H1 (cell line): Measurements from ENCODE around the gene GULP1. TPM values are rescaled to one million over a fixed set of nuclear protein-coding genes. Genes with fewer than 3 reads are reported as not detected.

ENCODE experiments used
- CTCF ChIA-PET: fragments of 300-600 bp; sonication (Branson Sonifier 250); formaldehyde crosslinking; loops from one replicate; lab custom pipeline; 2021; ENCODE audit not compliant: partially characterized antibody; lab: Charles Lee
- POLR2A ChIA-PET: fragments of 300-600 bp; sonication (Branson Sonifier 250); formaldehyde crosslinking; loops from one replicate; lab custom pipeline; 2021; ENCODE audit warnings: inconsistent platforms; ENCODE audit not compliant: partially characterized antibody; lab: Charles Lee
- DNase-seq, 2 experiments: peaks; one replicate each; pipeline versions ENCODE4 v3.0.0 to v3.0.0-alpha.2; 2010 to 2022; ENCODE audit warnings: low spot score in 2 of 2, low read depth in 1 of 2, mixed read lengths in 1 of 2
- FAIRE-seq: peaks from 2 replicates; lab custom pipeline; 2011; peaks lifted over from hg19 to GRCh38; lab: Jason Lieb, UNC
- H2AFZ ChIP-seq: 2 replicates; pipeline ENCODE4 v1.8.1; 2012; ENCODE audit warnings: low read length, inconsistent platforms
- H2AK5ac ChIP-seq: 2 replicates; pipeline ENCODE4 v1.6.1; 2013; ENCODE audit warnings: low read depth, low read length
- H2BK120ac ChIP-seq: replicated peaks from 2 replicates; pipeline ENCODE3; 2013; ENCODE audit warnings: low read depth, low read length, inconsistent platforms
- H2BK12ac ChIP-seq: 2 replicates; pipeline ENCODE4 v1.6.1; 2013; ENCODE audit warnings: low read depth, low read length
- H2BK15ac ChIP-seq: 2 replicates; pipeline ENCODE4 v1.6.1; 2013; ENCODE audit warnings: low read length
- H2BK20ac ChIP-seq: 2 replicates; pipeline ENCODE4 v1.6.1; 2013; ENCODE audit warnings: low read length
- H2BK5ac ChIP-seq: 2 replicates; pipeline ENCODE4 v1.6.1; 2013; ENCODE audit warnings: low read depth, low read length
- H3K14ac ChIP-seq: 2 replicates; pipeline ENCODE4 v1.6.1; 2013; ENCODE audit warnings: inconsistent platforms; ENCODE audit not compliant: insufficient read length
- H3K18ac ChIP-seq: 2 replicates; pipeline ENCODE4 v1.6.1; 2013; ENCODE audit warnings: low read length; ENCODE audit errors: extremely low read depth
- H3K23ac ChIP-seq: 2 replicates; pipeline ENCODE4 v1.6.1; 2013; ENCODE audit warnings: inconsistent platforms; ENCODE audit not compliant: insufficient read length
- H3K23me2 ChIP-seq: 2 replicates; pipeline ENCODE4 v1.6.1; 2013; ENCODE audit warnings: low read depth, low read length
- H3K27ac ChIP-seq: 2 replicates; pipeline ENCODE4 v1.6.1; 2011; ENCODE audit warnings: low read depth, low read length, inconsistent platforms
- H3K27me3 ChIP-seq, 4 experiments: replicated peaks in 1 of 4; 1 replicate in 1 of 4; 2 replicates in 3 of 4; pipeline versions ENCODE4 v1.6.1 to v1.8.1; 2011 to 2013; ENCODE audit warnings: low read length in 3 of 4, mild to moderate bottlenecking in 3 of 4, inconsistent platforms in 2 of 4, mixed read lengths in 2 of 4, moderate library complexity in 1 of 4; ENCODE audit not compliant: control insufficient read depth in 3 of 4, insufficient read depth in 3 of 4; ENCODE audit errors: extremely low read depth in 1 of 4
- H3K36me3 ChIP-seq, 4 experiments: 2 replicates each; pipeline versions ENCODE4 v1.6.1 to v1.8.1; 2011 to 2013; ENCODE audit warnings: mild to moderate bottlenecking in 4 of 4, low read length in 3 of 4, moderate library complexity in 2 of 4, control low read depth in 1 of 4, inconsistent platforms in 1 of 4; ENCODE audit not compliant: insufficient read depth in 4 of 4, control insufficient read depth in 2 of 4
- H3K4ac ChIP-seq: replicated peaks from 2 replicates; pipeline ENCODE3; 2013; ENCODE audit warnings: low read length, low read depth, mixed read lengths, inconsistent platforms; ENCODE audit not compliant: insufficient read length
- H3K4me1 ChIP-seq, 4 experiments: replicated peaks in 1 of 4; 1 replicate in 1 of 4; 2 replicates in 3 of 4; pipeline versions ENCODE4 v1.6.1 to v1.8.1; 2011 to 2013; ENCODE audit warnings: low read length in 3 of 4, inconsistent platforms in 2 of 4, mixed read lengths in 1 of 4; ENCODE audit not compliant: insufficient read depth in 4 of 4, control insufficient read depth in 3 of 4
- H3K4me2 ChIP-seq, 2 experiments: 2 replicates each; pipeline versions ENCODE4 v1.6.1 to v1.8.1; 2011 to 2013; ENCODE audit warnings: low read depth in 2 of 2, low read length in 2 of 2, control low read depth in 1 of 2, inconsistent platforms in 1 of 2, mild to moderate bottlenecking in 1 of 2; ENCODE audit not compliant: insufficient read depth in 1 of 2
- H3K4me3 ChIP-seq, 4 experiments: fragments of 200-600, 300-600 bp in 1 of 4; sonication (generic), shearing (Covaris generic), sonication (Bioruptor Twin) in 1 of 4; 2 replicates each; pipeline versions ENCODE4 v1.5.1 to v1.8.1; 2011 to 2016; ENCODE audit warnings: low read length in 4 of 4, low read depth in 3 of 4, control low read depth in 2 of 4, inconsistent platforms in 2 of 4, mild to moderate bottlenecking in 2 of 4, mixed read lengths in 1 of 4, moderate library complexity in 1 of 4; ENCODE audit not compliant: insufficient read depth in 2 of 4; ENCODE audit errors: extremely low read depth in 1 of 4
- H3K56ac ChIP-seq: replicated peaks from 2 replicates; pipeline ENCODE3; 2013; ENCODE audit warnings: low read depth, mild to moderate bottlenecking, mixed read lengths, low read length, inconsistent platforms; ENCODE audit not compliant: insufficient read length
- H3K79me1 ChIP-seq: 2 replicates; pipeline ENCODE4 v1.6.1; 2013; ENCODE audit warnings: low read depth, low read length, control low read depth
- H3K79me2 ChIP-seq, 2 experiments: 2 replicates each; pipeline versions ENCODE4 v1.6.1 to v1.8.1; 2012 to 2013; ENCODE audit warnings: low read length in 2 of 2, mild to moderate bottlenecking in 2 of 2, inconsistent platforms in 1 of 2; ENCODE audit not compliant: insufficient read depth in 2 of 2, control insufficient read depth in 1 of 2
- H3K9ac ChIP-seq, 4 experiments: replicated peaks in 1 of 4; 1 replicate in 1 of 4; 2 replicates in 3 of 4; pipeline versions ENCODE4 v1.6.1 to v1.8.1; 2011 to 2013; ENCODE audit warnings: low read depth in 3 of 4, low read length in 3 of 4, control low read depth in 2 of 4, mild to moderate bottlenecking in 2 of 4, moderate library complexity in 2 of 4, inconsistent platforms in 1 of 4; ENCODE audit errors: extremely low read depth in 1 of 4
- H3K9me3 ChIP-seq, 2 experiments: 2 replicates each; pipeline versions ENCODE4 v1.6.1 to v1.8.1; 2012 to 2013; ENCODE audit warnings: mild to moderate bottlenecking in 2 of 2, moderate library complexity in 2 of 2, control low read depth in 1 of 2, inconsistent platforms in 1 of 2, low read depth in 1 of 2, low read length in 1 of 2, mixed read lengths in 1 of 2; ENCODE audit not compliant: insufficient read depth in 2 of 2
- H4K20me1 ChIP-seq, 2 experiments: replicated peaks in 1 of 2; 2 replicates each; pipeline versions ENCODE3 to v1.8.1; 2011 to 2013; ENCODE audit warnings: inconsistent platforms in 2 of 2, low read length in 2 of 2, mild to moderate bottlenecking in 1 of 2; ENCODE audit not compliant: insufficient read depth in 2 of 2, control insufficient read depth in 1 of 2
- H4K5ac ChIP-seq: 2 replicates; pipeline ENCODE4 v1.6.1; 2013; ENCODE audit warnings: low read length, low read depth, mixed read lengths, inconsistent platforms; ENCODE audit not compliant: insufficient read length
- H4K8ac ChIP-seq: 2 replicates; pipeline ENCODE4 v1.8.0; 2013; ENCODE audit warnings: mild to moderate bottlenecking, moderate library complexity, low read length, inconsistent platforms; ENCODE audit not compliant: insufficient read depth; ENCODE audit errors: extremely low read depth
- H4K91ac ChIP-seq: replicated peaks from 2 replicates; pipeline ENCODE3; 2013; ENCODE audit warnings: low read length, mixed read lengths, inconsistent platforms; ENCODE audit not compliant: insufficient read length
- ATF2 ChIP-seq: IDR thresholded peaks from 2 replicates; pipeline ENCODE4 v1.6.1; 2012; ENCODE audit warnings: low read length, inconsistent platforms
- BRCA1 ChIP-seq: IDR thresholded peaks from 2 replicates; pipeline ENCODE4 v1.6.1; 2012; ENCODE audit warnings: low read depth, low read length, improper control_type of control experiment
- CBX5 ChIP-seq: fragments of 300-800, 300-1000 bp; sonication (generic); IDR thresholded peaks from 2 replicates; pipeline ENCODE4 v1.7.1; 2016; ENCODE audit warnings: antibody characterized with exemption, low read length, low read depth
- CHD1 ChIP-seq: IDR thresholded peaks from 2 replicates; pipeline ENCODE4 v1.6.1; 2012; ENCODE audit warnings: low read depth, low read length, improper control_type of control experiment
- EGR1 ChIP-seq: IDR thresholded peaks from 2 replicates; pipeline ENCODE4 v1.6.1; 2011; ENCODE audit warnings: low read depth, low read length, borderline replicate concordance
- EP300 ChIP-seq, 2 experiments: IDR thresholded peaks; 1 replicate in 1 of 2; 2 replicates in 1 of 2; pipeline ENCODE4 v1.6.1; 2011 to 2012; ENCODE audit warnings: low read depth in 2 of 2, low read length in 2 of 2, mild to moderate bottlenecking in 2 of 2, borderline replicate concordance in 1 of 2, inconsistent platforms in 1 of 2, moderate library complexity in 1 of 2
- FOSL1 ChIP-seq: IDR thresholded peaks from 2 replicates; pipeline ENCODE4 v1.6.1; 2011; ENCODE audit warnings: mild to moderate bottlenecking, low read depth, low read length, moderate library complexity; ENCODE audit not compliant: insufficient read depth
- KDM1A ChIP-seq: fragments of 200-600, 300-600 bp; sonication (generic); IDR thresholded peaks from 2 replicates; pipeline ENCODE4 v1.7.1; 2016; ENCODE audit warnings: mild to moderate bottlenecking, low read length, borderline replicate concordance
- MAFK ChIP-seq: IDR thresholded peaks from 2 replicates; pipeline ENCODE4 v1.6.1; 2012; ENCODE audit warnings: low read depth, mild to moderate bottlenecking, improper control_type of control experiment, low read length
- POLR2A ChIP-seq, 2 experiments: IDR thresholded peaks; 1 replicate in 1 of 2; 2 replicates in 1 of 2; pipeline ENCODE4 v1.6.1; 2011; ENCODE audit warnings: low read depth in 2 of 2, low read length in 2 of 2, mild to moderate bottlenecking in 2 of 2; ENCODE audit errors: control extremely low read depth in 1 of 2
- SIN3A ChIP-seq, 2 experiments: IDR thresholded peaks in 1 of 2; conservative IDR thresholded peaks in 1 of 2; 2 replicates each; pipeline ENCODE4 v1.6.1; 2011 to 2012; ENCODE audit warnings: low read length in 2 of 2, improper control_type of control experiment in 1 of 2, low read depth in 1 of 2, mild to moderate bottlenecking in 1 of 2
- SIX5 ChIP-seq: IDR thresholded peaks from 2 replicates; pipeline ENCODE4 v1.6.1; 2011; ENCODE audit warnings: mild to moderate bottlenecking, low read depth, low read length
- TAF1 ChIP-seq: IDR thresholded peaks from 2 replicates; pipeline ENCODE4 v1.6.1; 2011; ENCODE audit warnings: mild to moderate bottlenecking, low read depth, low read length
- TEAD4 ChIP-seq: IDR thresholded peaks from 2 replicates; pipeline ENCODE4 v1.6.1; 2012; ENCODE audit warnings: low read depth, low read length, inconsistent platforms, mixed read lengths
- polyA plus RNA-seq, 7 experiments: library from polyadenylated mRNA; depleted of rRNA in 3 of 7; stranded (reverse) in 5 of 7; unstranded in 2 of 7; fragments of >200 nt in 5 of 7; fragments of 200-250 nt in 2 of 7; gene quantifications; 1 replicate in 5 of 7; 2 replicates in 1 of 7; 4 replicates in 1 of 7; pipeline versions ENCODE4 v1.2.1 to v1.2.3, GENCODE V29; 2011 to 2013; ENCODE audit warnings: missing spikeins in 2 of 7, mixed read lengths in 2 of 7
- total RNA-seq: library from RNA; stranded (reverse); fragmentation: NEBNext Ultra II Directional; extraction: Animal tissue kit (Norgen Biotek cat#: 25700); gene quantifications from 2 replicates; pipeline ENCODE4 v1.2.1, GENCODE V29; 2021

GULP1 gene
- total and polyA plus RNA-seq, 2 of the 8 experiments (the other 6 are each of a cell fraction or from before 2014, with no cell fraction given), result 69.7 to 139 TPM

GRCh38 chr2:188601927-188602326 is 310.3 kb downstream of the GULP1 start:
- H3K79me1 ChIP-seq, result no peaks in the 10 kb centered on the region
- H3K27ac ChIP-seq, result no peak overlapping the region
- no peak overlapping the region for H3K4me2 ChIP-seq
- H2AK5ac ChIP-seq, result no peak overlapping the region
- no peak overlapping the region for H2BK20ac ChIP-seq
- no peak overlapping the region for H3K23ac ChIP-seq
- no peaks in the 10 kb centered on the region for H3K9me3 ChIP-seq
- H3K4me1 ChIP-seq, result peaks cover 0 to 3% (median 0%) of the 10 kb centered on the region in 4 experiments; a peak in 2 of 7 replicates
- H2AFZ ChIP-seq, result no peak overlapping the region
- no peak overlapping the region for H3K14ac ChIP-seq
- POLR2A ChIA-PET, result interaction anchor here (0.7 kb wide), 1 partner anchor 100 kb away, joined by 4 read pairs; no protein-coding TSS in a partner anchor
- no peak overlapping the region for H3K9ac ChIP-seq
- H3K36me3 ChIP-seq, result no peaks in the 10 kb centered on the region; a peak in 1 of 8 replicates
- no peak overlapping the region for H3K18ac ChIP-seq
- H2BK5ac ChIP-seq, result no peak overlapping the region
- no peak overlapping the region for H3K4ac ChIP-seq
- CTCF ChIA-PET, result interaction anchor here (1.0 kb wide), 1 partner anchor 367 kb away, joined by 3 read pairs; no protein-coding TSS in a partner anchor
- no peaks in the 10 kb centered on the region; the same call in 1 of the 2 replicates for H3K23me2 ChIP-seq
- no peak for FAIRE-seq
- no peak overlapping the region for H3K56ac ChIP-seq
- no peak overlapping the region for H2BK12ac ChIP-seq
- H2BK15ac ChIP-seq, result no peak overlapping the region
- no peaks in the 10 kb centered on the region for H3K27me3 ChIP-seq
- no peak overlapping the region for H2BK120ac ChIP-seq
- H4K20me1 ChIP-seq, result no peaks in the 10 kb centered on the region
- no peak overlapping the region for H4K91ac ChIP-seq
- H4K5ac ChIP-seq, result no peak overlapping the region
- no peak for DNase-seq
- H3K4me3 ChIP-seq, result no peak overlapping the region
- H4K8ac ChIP-seq, result no peak overlapping the region
- no peaks in the 10 kb centered on the region for H3K79me2 ChIP-seq
- TF ChIP-seq ATF2, result no peak
- no peak for TF ChIP-seq MAFK
- no peak for TF ChIP-seq TAF1
- TF ChIP-seq SIN3A (conservative IDR thresholded peaks at IDR 0.05 in 1 of 2, IDR thresholded peaks at IDR 0.05 in 1 of 2; ENCODE audit: low read depth in 1 of 2, low read length in 2 of 2), result no peak
- no peak for TF ChIP-seq EP300 (IDR thresholded peaks at IDR 0.05; ENCODE audit: borderline replicate concordance in 1 of 2, low read depth in 2 of 2, low read length in 2 of 2)
- TF ChIP-seq CHD1, result no peak
- TF ChIP-seq BRCA1, result no peak
- TF ChIP-seq POLR2A (IDR thresholded peaks at IDR 0.05; ENCODE audit: control extremely low read depth in 1 of 2, low read depth in 2 of 2, low read length in 2 of 2), result no peak
- TF ChIP-seq SIX5, result no peak
- no peak for TF ChIP-seq FOSL1
- TF ChIP-seq CBX5, result no peak
- TF ChIP-seq TEAD4, result no peak
- TF ChIP-seq EGR1, result no peak
- TF ChIP-seq KDM1A, result no peak
